ENCODE results near the gene METRNL.
"Not testable (repeated sequence)": the region's sequence is repeated elsewhere in the genome, so short reads cannot be mapped to it uniquely, and the experiment has no call there.

METRNL gene

GRCh38 chr17:83062011-83062817, 17.2 kb upstream of the METRNL start:
- no peak for TF ChIP-seq NFRKB (IDR thresholded peaks at IDR 0.05)
- no peak for TF ChIP-seq HDGF (IDR thresholded peaks at IDR 0.05; ENCODE audit: borderline replicate concordance)
- no peak for TF ChIP-seq SP1 (IDR thresholded peaks at IDR 0.05)
- no peak for TF ChIP-seq L3MBTL2 (conservative IDR thresholded peaks at IDR 0.05)
- TF ChIP-seq FOXM1 (IDR thresholded peaks at IDR 0.05; ENCODE audit: borderline replicate concordance) = no peak
- TF ChIP-seq FOXA1 (IDR thresholded peaks at IDR 0.05) = no peak
- TF ChIP-seq ZNF384 (IDR thresholded peaks at IDR 0.05) = no peak
- TF ChIP-seq TARDBP (IDR thresholded peaks at IDR 0.05) = no peak
- no peak for TF ChIP-seq ARNT (IDR thresholded peaks at IDR 0.05)
- TF ChIP-seq LEF1 (IDR thresholded peaks at IDR 0.05; ENCODE audit: borderline replicate concordance) = no peak
- TF ChIP-seq FOXK2 (IDR thresholded peaks at IDR 0.05) = no peak
- no peak for TF ChIP-seq PKNOX1 (IDR thresholded peaks at IDR 0.05)
- no peak for TF ChIP-seq SUZ12 (IDR thresholded peaks at IDR 0.05)
- no peak for TF ChIP-seq ELF4 (IDR thresholded peaks at IDR 0.05)
- no peak for TF ChIP-seq CTBP1 (IDR thresholded peaks at IDR 0.05; ENCODE audit: borderline replicate concordance)
- TF ChIP-seq BHLHE40 (IDR thresholded peaks at IDR 0.05; ENCODE audit: borderline replicate concordance) = no peak
- ChIA-PET POLR2A (no interaction called here), CTCF (interaction anchor here (0.6 kb wide), 1 partner anchor 81 kb away, joined by 3 read pairs; no protein-coding TSS in a partner anchor)
- no peak for DNase-seq (ENCODE audit: extremely low spot score)

- TF ChIP-seq SUZ12 (IDR thresholded peaks at IDR 0.05) = no peak
- POLR2A ChIA-PET = no interaction called here
- CTCF ChIA-PET = interaction anchor here (0.6 kb wide), 1 partner anchor 82 kb away, joined by 3 read pairs; no protein-coding TSS in a partner anchor
- no peak for DNase-seq (ENCODE audit: extremely low spot score)
These were observed 16.4 kb upstream of the METRNL start for GRCh38 chr17:83062818-83063671.

GRCh38 chr17:83064021-83064731, 15.2 kb upstream of the METRNL start:
- TF ChIP-seq L3MBTL2 (conservative IDR thresholded peaks at IDR 0.05) = no peak
- TF ChIP-seq LEF1 (IDR thresholded peaks at IDR 0.05; ENCODE audit: borderline replicate concordance) = no peak
- no peak for TF ChIP-seq FOXK2 (IDR thresholded peaks at IDR 0.05)
- TF ChIP-seq SP1 (IDR thresholded peaks at IDR 0.05) = no peak
- TF ChIP-seq TARDBP (IDR thresholded peaks at IDR 0.05) = no peak
- no peak for TF ChIP-seq CTBP1 (IDR thresholded peaks at IDR 0.05; ENCODE audit: borderline replicate concordance)
- TF ChIP-seq ARNT (IDR thresholded peaks at IDR 0.05) = no peak
- TF ChIP-seq HDGF (IDR thresholded peaks at IDR 0.05; ENCODE audit: borderline replicate concordance) = no peak
- no peak for TF ChIP-seq BHLHE40 (IDR thresholded peaks at IDR 0.05; ENCODE audit: borderline replicate concordance)
- TF ChIP-seq NFRKB (IDR thresholded peaks at IDR 0.05) = no peak
- TF ChIP-seq FOXA1 (IDR thresholded peaks at IDR 0.05) = no peak
- no peak for TF ChIP-seq SUZ12 (IDR thresholded peaks at IDR 0.05)
- TF ChIP-seq FOXM1 (IDR thresholded peaks at IDR 0.05; ENCODE audit: borderline replicate concordance) = no peak
- TF ChIP-seq ELF4 (IDR thresholded peaks at IDR 0.05) = no peak
- no peak for TF ChIP-seq ZNF384 (IDR thresholded peaks at IDR 0.05)
- no peak for DNase-seq (ENCODE audit: extremely low spot score)
- ChIA-PET CTCF (no interaction called here), POLR2A (no interaction called here)

GRCh38 chr17:83064732-83065659, 14.4 kb upstream of the METRNL start:
- ChIA-PET POLR2A (no interaction called here), CTCF (no interaction called here)
- DNase-seq (ENCODE audit: extremely low spot score) = no peak
- TF ChIP-seq BHLHE40 (IDR thresholded peaks at IDR 0.05; ENCODE audit: borderline replicate concordance) (no peak), ARNT (IDR thresholded peaks at IDR 0.05) (no peak), ZNF384 (IDR thresholded peaks at IDR 0.05) (no peak), SP1 (IDR thresholded peaks at IDR 0.05) (no peak), FOXM1 (IDR thresholded peaks at IDR 0.05; ENCODE audit: borderline replicate concordance) (no peak), FOXA1 (IDR thresholded peaks at IDR 0.05) (no peak), HDGF (IDR thresholded peaks at IDR 0.05; ENCODE audit: borderline replicate concordance) (no peak), ELF4 (IDR thresholded peaks at IDR 0.05) (no peak), LEF1 (IDR thresholded peaks at IDR 0.05; ENCODE audit: borderline replicate concordance) (no peak)

GRCh38 chr17:83065660-83066542, 13.5 kb upstream of the METRNL start:
- POLR2A ChIA-PET = no interaction called here
- DNase-seq (ENCODE audit: extremely low spot score) = no peak
- TF ChIP-seq HDGF (IDR thresholded peaks at IDR 0.05; ENCODE audit: borderline replicate concordance) = no peak
- no peak for TF ChIP-seq BHLHE40 (IDR thresholded peaks at IDR 0.05; ENCODE audit: borderline replicate concordance)
- TF ChIP-seq FOXA1 (IDR thresholded peaks at IDR 0.05) = no peak
- TF ChIP-seq NFRKB (IDR thresholded peaks at IDR 0.05) = no peak
- no peak for TF ChIP-seq TARDBP (IDR thresholded peaks at IDR 0.05)
- no peak for TF ChIP-seq L3MBTL2 (conservative IDR thresholded peaks at IDR 0.05)
- no peak for TF ChIP-seq FOXM1 (IDR thresholded peaks at IDR 0.05; ENCODE audit: borderline replicate concordance)
- TF ChIP-seq PKNOX1 (IDR thresholded peaks at IDR 0.05) = no peak
- TF ChIP-seq SUZ12 (IDR thresholded peaks at IDR 0.05) = no peak
- no peak for TF ChIP-seq LEF1 (IDR thresholded peaks at IDR 0.05; ENCODE audit: borderline replicate concordance)
- TF ChIP-seq FOXK2 (IDR thresholded peaks at IDR 0.05) = no peak
- no peak for TF ChIP-seq CTBP1 (IDR thresholded peaks at IDR 0.05; ENCODE audit: borderline replicate concordance)
- TF ChIP-seq ZNF384 (IDR thresholded peaks at IDR 0.05) = no peak
- no peak for TF ChIP-seq ARNT (IDR thresholded peaks at IDR 0.05)
- no peak for TF ChIP-seq ELF4 (IDR thresholded peaks at IDR 0.05)
- CTCF ChIA-PET = no interaction called here

GRCh38 chr17:83066543-83066890, 12.9 kb upstream of the METRNL start:
- DNase-seq (ENCODE audit: extremely low spot score); POLR2A ChIA-PET; CTCF ChIA-PET: not testable (repeated sequence)
